HG02623 (cell line): Measurements from ENCODE around the gene LRIG2.
"Not testable (repeated sequence)": the region's sequence is repeated elsewhere in the genome, so short reads cannot be mapped to it uniquely, and the experiment has no call there.

ENCODE experiments used
- ATAC-seq: cut with Tn5 transposase; IDR thresholded peaks from one replicate; pipeline ENCODE4 v1.9.1; 2021; ENCODE audit warnings: moderate library complexity; ENCODE audit not compliant: unreplicated experiment

The LRIG2 gene

DNA sequence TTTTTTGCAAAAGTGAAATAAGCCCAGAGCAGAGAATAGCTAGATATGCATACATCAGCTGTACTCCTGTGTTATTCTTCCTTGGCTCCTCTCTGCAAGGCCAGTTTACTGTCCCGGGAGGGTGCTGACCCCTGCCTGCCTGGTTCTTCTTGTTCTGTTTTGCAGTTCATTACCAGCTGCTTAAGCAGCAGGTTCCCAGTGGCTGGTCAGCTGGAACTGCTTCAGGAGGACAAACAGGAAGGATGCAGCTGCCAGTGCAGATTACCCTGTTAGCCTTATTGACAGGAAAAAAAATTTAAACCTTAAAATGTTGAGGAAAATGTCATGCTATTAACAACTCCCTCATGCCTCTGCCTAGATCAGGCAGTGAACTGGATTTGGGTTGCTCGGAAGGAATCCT lies 16.0 kb upstream of the LRIG2 start:
- no peak for ATAC-seq

DNA sequence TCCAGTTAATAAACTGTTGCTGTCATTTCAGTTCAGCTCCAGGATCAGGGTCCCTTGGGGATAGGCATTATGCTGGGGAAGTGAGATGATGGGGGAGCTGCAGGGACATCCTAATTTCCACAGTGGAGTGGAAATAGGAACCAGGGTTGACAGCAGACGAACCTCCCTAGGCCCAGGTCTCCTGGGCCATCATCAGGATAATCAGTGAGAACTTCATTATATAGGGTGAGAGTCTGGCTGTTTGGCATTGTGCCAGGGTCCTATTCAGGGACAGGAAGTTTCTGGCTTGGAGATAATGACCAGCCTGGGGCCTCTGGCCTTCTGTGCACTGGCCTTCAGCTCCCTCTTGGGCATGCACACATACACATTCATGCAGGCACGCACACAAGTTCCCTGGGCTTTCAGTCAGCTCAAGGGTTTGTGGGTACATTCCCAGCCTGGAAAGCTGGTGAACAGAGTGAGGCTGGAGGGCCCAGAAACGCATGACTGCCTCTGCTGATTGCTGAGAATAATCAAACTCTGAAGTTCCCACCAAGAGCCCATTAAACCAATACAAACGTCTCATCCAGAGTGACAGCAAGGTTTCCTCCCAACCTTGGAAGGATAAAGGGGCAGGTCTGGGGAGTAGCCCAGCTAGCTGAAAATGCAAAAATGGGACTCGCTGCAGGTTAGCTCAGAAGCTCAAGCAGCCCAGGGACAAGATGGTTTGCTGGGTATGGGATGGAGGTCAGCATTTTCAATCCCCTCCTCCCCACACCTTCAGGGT lies 13.9 kb upstream of the LRIG2 start:
- no peak for ATAC-seq

DNA sequence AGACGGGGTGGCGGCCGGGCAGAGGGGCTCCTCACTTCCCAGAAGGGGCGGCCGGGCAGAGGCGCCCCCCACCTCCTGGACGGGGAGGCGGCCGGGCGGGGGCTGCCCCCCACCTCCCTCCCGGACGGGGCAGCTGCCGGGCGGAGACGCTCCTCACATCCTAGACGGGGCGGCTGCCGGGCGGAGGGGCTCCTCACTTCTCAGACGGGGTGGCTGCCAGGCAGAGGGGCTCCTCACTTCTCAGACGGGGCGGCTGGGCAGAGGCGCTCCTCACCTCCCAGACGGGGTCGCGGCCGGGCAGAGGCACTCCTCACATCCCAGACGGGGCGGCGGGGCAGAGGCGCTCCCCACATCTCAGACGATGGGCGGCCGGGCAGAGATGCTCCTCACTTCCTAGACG lies 9.5 kb upstream of the LRIG2 start:
- ATAC-seq: not testable (repeated sequence)

DNA sequence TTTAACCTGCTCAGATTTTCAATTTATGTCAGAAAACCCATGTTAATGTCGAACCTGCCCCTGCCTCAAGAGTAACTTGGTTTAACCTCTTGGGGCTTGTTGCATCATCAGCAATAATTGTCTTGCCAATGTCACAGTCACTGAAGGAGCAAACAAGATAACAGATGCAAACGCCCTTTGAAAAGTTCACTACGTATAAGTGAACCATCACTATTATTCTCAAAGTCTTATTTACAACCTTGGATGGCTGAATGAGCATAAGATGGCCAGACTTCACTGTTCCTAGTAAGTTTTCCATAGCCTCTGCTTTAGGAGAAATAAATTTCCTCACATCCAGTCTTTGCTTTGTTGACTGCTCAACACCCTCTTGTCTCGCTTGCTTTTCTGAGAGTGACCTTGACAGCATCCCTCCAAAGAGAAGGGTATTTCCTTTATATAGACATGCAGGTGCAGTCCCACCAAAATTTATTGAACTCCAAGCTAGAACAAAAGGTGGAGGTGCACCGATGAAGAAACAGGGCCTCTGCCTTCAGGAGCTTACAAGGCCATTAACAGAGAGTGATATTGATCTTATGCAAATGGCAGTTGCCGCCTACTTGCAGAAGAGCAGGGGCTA lies 749 bp upstream of the LRIG2 start:
- no peak for ATAC-seq

DNA sequence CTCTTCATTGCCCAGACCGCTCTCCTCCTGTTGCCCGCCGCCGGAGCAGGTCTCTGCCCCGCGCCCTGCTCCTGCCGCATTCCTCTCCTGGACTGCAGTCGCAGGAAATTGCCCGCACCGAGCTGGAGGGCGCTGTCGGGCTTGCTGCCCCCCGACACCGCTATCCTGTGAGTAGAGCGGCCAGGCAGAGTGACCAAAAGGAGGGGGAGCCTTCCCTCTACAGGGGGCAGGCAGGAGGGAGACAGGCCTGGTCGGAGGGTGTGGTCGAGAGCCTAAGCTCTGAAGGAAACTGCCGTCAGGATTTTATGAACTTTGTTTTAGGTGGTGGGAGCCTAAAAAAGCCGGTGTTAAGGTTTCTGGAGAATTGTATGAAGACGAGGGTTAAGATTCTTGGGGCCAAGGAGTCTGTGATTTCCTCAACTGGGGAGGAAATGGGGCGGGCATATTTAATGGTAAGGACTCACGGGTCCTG lies 517 bp downstream of the LRIG2 start:
- ATAC-seq: peak; percentile 14

DNA sequence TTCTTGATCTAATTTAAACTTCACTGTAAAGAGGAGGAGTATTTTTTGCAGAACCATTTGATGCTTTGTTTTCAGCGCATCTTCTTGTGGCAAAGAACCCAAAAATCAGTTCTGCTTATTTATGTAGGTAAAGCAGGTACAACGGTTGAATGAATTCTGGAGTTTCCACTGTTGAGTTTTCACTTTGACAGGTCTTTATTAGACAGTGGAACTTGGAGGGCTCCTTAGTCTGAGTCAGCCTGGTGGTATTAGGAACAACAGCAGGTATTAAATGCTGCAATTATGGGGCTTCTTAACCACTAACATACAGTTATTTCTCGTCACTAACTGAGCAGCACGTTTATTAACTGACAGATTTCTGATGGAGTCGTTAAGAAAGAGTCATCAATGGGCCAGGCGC lies 1.2 kb downstream of the LRIG2 start:
- ATAC-seq: no peak

DNA sequence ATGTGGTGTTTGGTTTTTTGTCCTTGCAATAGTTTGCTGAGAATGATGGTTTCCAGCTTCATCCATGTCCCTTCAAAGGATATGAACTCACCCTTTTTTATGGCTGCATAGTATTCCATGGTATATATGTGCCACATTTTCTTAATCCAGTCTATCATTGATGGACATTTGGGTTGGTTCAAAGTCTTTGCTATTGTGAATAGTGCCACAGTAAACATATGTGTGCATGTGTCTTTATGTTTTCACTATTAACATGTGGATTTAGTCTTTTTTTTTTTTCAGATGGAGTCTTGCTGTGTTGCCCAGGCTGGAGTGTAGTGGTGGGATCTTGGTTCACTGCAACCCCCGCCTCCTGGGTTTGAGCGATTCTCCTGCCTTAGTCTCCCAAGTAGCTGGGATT lies 5.0 kb downstream of the LRIG2 start:
- not testable (repeated sequence) for ATAC-seq

DNA sequence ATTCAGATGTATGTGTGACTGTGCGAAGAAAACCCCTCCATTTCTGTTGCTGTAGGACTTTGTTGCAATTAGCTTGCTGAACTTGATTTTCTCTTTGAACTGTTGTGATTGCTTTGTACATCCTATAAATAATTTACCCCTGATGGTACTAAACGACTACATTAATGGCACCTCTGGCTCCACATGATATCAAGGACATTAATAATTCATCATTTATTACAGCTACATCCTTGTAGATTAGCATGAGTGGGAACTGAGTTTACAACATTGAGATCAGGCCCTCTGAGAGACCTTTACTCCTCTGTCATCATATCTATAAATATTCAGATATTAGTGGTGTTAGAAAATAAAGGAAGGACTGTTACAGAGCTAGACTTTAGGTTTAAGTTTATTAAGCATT lies 13.5 kb downstream of the LRIG2 start:
- no peak for ATAC-seq

DNA sequence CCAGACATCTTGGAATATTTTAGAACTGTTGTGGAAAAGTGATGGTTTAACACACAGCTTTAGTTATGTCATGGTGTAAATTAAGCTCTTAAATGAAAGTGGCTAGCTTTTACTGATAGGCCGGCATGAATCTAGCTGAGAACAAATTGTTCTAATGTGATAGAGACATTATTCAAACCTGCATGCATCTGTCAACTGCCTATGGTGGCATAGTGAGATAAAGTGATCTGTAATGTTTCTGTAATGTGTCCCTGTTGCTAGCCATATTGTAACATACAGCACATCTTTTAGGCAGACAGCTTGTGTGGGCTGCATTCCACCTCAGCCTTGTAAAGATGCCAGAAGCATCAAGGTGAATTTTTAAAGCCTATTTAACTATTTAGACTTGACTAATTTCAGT lies 16.0 kb downstream of the LRIG2 start:
- no peak for ATAC-seq

DNA sequence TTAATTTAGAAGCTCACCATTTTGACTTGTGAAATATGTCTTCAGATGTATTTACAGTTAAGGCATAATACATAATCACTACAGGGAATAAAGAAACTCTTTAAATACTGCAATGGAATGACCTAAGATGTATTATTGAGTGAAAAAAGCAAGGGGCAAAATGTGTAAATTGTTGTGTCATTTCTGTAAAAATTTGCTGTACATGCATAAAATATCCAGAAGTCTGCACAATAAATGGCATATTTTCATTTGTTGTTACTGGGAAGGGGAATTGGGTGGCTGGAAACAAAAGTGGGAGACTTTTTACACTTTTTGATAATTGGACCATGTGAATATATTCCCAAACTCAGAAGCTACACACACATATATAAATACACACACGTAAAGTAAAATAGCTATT lies 17.1 kb downstream of the LRIG2 start:
- no peak for ATAC-seq

DNA sequence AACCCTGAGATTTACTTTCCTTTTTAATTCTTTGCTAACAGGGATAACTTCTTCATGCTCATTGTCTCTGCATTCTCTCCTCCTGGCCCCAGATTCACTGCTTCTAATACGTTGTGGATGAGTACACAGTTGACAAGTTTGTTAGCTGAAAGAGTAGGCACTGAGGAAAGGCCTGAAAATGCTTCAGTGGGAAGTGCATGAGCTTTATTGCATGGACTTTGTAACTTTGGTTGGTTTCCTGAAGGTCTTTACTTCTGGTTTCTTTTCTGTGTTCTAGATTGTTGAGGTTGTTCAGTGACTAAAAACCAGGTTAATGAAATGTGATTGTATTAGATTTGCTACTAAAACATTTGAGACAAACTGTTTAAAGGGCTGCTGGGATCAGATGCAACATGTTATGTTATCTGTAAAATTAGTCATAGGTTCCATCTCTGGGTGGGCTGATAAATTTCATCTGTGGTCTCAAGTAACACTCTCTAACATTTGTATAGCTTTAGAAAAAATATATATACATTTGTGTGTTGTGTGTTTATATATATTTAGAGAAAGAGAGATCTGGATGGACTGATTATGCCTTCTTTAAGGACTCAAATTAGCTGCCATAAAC lies 19.1 kb downstream of the LRIG2 start:
- ATAC-seq: no peak

DNA sequence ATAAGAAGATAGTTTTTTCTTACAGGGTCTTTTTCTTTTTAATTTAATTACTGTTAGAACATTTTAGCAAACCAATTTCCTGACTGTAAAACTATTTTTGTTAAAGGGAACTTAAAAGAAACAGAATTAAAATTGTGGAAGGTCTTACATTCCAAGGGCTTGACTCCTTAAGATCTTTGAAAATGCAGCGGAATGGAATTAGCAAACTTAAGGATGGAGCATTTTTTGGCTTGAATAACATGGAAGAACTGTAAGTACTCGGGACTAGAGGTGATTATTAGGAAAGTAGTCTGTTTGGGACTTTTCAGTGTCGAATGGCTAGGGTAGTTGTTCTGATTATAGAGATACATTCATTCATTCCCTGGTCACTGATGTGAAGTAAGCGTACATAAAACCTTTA lies 21.5 kb downstream of the LRIG2 start:
- ATAC-seq: no peak

DNA sequence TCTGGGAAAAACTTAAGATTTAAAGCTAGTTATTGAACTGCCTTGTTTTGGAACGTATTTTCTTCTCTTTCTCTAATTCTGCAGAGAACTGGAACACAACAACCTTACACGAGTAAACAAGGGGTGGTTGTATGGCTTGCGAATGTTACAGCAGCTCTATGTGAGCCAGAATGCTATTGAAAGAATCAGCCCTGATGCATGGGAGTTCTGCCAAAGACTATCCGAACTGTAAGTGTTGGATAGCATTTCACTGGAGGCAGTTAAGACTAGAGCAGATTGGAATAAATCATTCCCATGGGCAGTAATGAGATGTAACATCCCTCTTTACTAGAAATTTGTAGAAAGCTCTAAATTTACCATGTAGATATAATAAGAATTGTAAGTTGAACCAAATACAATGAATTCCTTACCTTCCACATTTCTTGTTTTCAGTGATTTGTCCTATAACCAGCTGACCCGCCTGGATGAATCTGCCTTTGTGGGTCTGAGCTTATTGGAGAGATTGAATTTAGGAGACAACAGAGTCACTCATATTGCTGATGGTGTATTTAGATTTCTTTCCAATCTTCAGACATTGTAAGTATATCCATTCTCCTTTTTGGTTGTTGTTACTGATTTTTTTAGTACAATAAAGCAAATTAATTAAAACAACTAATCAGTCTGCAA lies 22.9 kb downstream of the LRIG2 start:
- ATAC-seq: no peak

DNA sequence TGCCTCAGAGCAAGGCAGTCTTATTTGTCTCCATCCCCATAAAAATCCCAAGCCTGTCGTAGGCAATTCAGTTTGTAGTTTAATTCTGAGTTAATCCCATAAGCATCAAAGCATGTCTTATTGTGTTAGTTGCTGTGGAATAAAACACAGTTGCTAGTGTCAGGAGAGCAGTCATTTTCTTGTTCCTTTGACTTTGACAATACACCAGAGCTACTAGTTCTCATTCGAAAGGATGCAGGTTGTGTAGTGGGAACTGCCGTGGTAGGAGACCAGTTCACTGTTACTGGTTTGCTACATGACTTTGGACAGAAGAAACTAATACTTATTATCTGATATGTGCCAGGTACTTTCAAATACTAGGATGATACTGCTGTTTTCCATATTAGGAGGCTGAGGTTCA lies 23.5 kb downstream of the LRIG2 start:
- ATAC-seq: no peak

DNA sequence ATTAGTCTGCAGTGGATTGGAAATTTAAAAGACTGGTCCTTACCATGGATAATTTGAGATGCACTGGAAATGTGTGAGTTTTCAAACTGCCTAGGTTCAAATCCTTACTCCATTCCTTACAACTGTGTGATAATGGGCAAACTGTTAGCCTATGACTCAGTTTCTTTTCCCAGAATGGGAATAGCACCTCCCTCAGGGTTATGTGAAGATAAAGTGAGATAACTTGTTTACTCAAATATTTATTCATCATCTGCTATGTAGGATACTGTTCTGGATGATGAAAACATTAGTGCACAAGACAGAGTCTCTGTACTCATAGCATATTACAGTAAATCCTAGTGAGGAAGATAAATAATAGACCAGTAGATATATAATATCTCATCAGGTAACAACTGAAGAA lies 28.6 kb downstream of the LRIG2 start:
- no peak for ATAC-seq

DNA sequence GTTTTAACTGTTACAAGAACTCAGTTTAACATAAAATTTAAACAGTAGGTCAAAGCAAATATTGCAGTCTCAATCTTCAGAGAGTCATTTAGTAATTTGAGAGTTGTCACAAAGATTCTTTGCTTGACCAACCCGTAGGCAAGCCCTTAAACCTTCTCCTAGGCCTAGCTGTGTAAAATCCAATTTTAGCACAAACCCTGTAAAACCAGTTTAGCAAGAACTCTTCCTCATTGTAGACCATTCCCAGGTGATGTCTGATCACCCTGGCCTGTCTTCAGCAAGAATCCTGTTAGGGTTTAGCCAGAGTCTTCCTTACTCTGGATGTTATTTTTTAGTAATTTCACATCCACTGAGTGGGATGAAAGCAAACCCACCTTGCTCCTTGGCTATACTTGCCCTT lies 30.1 kb downstream of the LRIG2 start:
- ATAC-seq: no peak

DNA sequence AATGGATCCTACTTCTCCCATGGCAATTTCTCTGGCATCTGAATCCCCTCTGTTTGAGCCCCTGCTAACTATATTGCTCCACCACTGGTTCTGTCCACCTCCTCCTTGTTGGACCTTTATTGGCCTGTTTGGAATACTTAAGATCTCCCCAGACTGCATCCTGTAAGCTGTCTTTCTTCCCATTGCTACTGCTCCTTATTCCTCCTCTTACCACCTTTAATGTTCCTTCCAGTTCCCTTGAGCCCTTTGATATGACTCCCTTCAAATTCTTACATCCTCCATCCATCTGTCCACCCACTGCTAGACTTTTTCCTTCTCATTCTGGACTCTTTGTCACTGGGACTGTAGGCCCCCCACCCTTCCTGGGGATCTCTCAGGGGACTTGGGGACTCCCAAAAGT lies 31.0 kb downstream of the LRIG2 start:
- no peak for ATAC-seq

DNA sequence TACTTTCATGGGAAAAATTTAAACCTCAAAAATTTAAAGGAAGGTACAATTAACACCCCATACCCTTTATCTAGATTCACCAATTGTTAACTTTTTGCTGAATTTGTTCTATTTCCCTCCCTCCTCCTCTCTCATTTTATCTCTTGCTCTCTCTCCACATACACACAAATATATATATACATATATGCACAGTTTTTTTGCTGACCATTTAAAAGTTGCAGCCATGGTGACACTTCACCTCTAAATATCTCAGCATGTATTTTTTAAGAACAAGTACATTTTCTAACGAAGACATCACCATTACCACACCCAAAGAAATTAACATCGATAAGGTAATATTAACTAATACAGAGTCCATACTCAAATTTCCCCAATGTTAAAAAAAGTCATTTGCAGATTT lies 33.9 kb downstream of the LRIG2 start:
- no peak for ATAC-seq

DNA sequence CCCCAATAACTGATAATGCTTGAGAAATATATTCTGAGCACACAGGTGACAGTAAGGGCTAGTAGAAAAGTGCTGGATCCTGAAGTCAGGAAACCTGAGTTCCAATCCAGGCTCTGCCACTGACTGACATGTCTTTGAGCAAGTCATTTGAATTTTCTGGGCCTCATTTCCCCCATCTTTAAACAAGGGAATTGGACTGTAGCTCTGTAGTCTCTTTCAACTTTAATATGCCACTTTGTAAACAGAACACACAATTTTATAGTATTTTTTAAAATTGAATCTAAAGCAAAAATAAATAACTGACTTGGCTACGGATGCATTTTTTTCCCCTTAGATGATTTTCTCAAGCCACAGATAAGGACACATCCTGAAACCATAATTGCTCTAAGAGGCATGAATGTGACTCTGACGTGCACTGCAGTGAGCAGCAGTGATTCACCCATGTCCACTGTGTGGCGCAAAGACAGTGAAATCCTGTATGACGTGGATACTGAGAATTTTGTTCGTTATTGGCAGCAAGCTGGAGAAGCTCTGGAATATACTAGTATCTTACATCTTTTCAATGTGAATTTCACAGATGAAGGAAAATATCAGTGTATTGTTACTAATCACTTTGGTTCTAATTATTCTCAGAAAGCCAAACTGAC lies 37.0 kb downstream of the LRIG2 start:
- no peak for ATAC-seq

DNA sequence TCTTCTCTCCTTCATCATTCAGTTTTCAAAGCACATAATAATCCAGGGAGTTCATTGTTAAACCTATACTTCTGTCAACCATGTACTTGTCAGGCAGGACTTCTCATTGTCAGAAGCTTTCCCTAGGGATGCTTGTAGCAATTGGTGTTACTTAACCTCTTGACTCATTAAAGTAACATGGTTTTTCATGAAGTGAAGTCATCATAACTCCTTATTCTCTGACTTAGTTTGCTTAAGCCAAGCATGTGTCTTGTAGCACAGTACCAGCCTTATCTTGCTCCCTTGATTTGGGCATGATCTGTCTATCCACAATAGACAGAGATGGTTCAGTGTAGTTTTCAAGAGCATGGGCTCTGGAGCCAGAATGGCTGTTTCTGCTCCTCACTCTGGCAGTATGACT lies 45.3 kb downstream of the LRIG2 start:
- ATAC-seq: no peak

DNA sequence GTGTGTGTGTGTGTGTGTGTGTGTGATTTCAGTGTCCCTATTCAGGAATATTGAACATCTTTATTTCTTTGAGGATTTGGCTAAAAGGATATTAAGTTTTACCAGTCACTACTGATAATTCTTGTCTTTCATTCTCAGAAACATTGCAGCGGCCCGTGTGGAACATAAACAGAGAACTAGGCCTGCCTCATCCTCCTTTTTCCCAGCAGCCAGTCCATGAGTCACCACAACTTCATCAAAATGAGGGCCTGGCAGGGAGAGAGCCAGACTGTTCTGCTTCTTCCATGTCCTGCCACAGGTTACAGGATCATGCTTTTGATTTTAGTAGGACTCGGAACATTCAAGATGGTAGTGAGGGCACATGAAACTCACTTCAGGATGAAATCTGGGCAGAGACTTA lies 50.7 kb downstream of the LRIG2 start:
- ATAC-seq: no peak
